ENCODE measurements around the gene RNFT2. TPM values are rescaled to one million over a fixed set of nuclear protein-coding genes. Genes with fewer than 3 reads are reported as not detected.

RNFT2 gene
- total RNA-seq, 1 experiment from 2014 or later, result 29.5 TPM

DNA sequence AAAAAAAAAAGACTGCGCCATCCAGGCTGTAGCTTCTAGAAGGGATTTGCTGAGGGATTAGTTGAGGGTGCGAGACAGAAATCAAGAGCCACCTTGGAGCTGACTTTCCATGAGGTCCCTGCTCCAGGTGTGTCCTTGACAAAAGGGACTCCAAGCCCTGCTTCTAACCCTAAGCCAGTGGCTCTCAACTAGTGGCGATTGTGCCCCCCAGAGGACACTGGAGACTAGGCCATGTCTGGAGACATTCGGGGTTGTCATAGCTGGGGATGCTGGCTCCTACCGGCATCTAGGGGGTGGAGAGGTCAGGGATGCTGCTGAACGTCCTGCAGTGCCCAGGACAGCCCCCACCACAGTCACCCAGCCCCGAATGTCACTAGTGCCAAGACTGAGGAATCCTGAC is 40.8 kb upstream of the RNFT2 start:
- no peaks in the 10 kb centered on the region for H3K9me3 ChIP-seq (ENCODE audit: control insufficient read depth, low read depth, low read length)
- Mint-ChIP-seq H3K27ac (no peak overlapping the region), H3K27me3 (ENCODE audit: low read depth) (peaks cover 16% of the 10 kb centered on the region), H3K4me1 (peaks cover 22 to 27% of the 10 kb centered on the region in 2 experiments), H3K36me3 (ENCODE audit: insufficient read depth in 1 of 3, low read depth in 3 of 3) (peaks cover 0 to 4% (median 0%) of the 10 kb centered on the region in 3 experiments; a peak in 1 of 7 replicates), H3K4me3 (no peak overlapping the region), H3K9me3 (no peaks in the 10 kb centered on the region; a peak in 1 of 5 replicates)
- H3K4ac ChIP-seq (ENCODE audit: low read depth, low read length), result no peak overlapping the region
- no peak overlapping the region for H2AK5ac ChIP-seq (ENCODE audit: insufficient read length, low read length)
- no peak overlapping the region for H2AFZ ChIP-seq (ENCODE audit: low read length)
- no peak overlapping the region for H3K14ac ChIP-seq (ENCODE audit: insufficient read depth, low read length)
- no peak overlapping the region for H3K27ac ChIP-seq (ENCODE audit: insufficient read length, low read depth, low read length)
- no peak overlapping the region for H4K8ac ChIP-seq (replicated peaks; ENCODE audit: insufficient read length, low read depth, low read length)
- DNase-seq, result peak; percentile 82
- H2BK20ac ChIP-seq (ENCODE audit: low read depth, low read length, poor library complexity, severe bottlenecking), result no peak overlapping the region
- no peak overlapping the region for H3K4me2 ChIP-seq (ENCODE audit: insufficient read depth, insufficient read length, low read length)
- no peak overlapping the region for H3K9ac ChIP-seq (ENCODE audit: extremely low read depth, insufficient read length, low read length)
- no peak overlapping the region for H4K91ac ChIP-seq (ENCODE audit: insufficient read length, low read depth, low read length)
- H2BK120ac ChIP-seq (ENCODE audit: low read depth, low read length, poor library complexity, severe bottlenecking), result no peak overlapping the region
- WGBS (ENCODE audit: extremely low coverage, insufficient read length, low lambda C conversion rate), result no CpG with 5 or more reads among the region's 7 CpGs
- no peaks in the 10 kb centered on the region for H4K20me1 ChIP-seq (ENCODE audit: control insufficient read depth, insufficient read depth, insufficient read length)
- no peaks in the 10 kb centered on the region for H3K23me2 ChIP-seq (ENCODE audit: insufficient read length, low read depth, low read length, poor library complexity, severe bottlenecking)
- peak; percentile 65 for TF ChIP-seq CTCF (conservative IDR thresholded peaks at IDR 0.05)
- no peak overlapping the region for H3T11ph ChIP-seq (ENCODE audit: low read length)
- no peak overlapping the region for H2BK15ac ChIP-seq (ENCODE audit: low read depth, low read length)
- no peak overlapping the region for H2BK5ac ChIP-seq (ENCODE audit: insufficient read length, low read length)
- no peak overlapping the region for H3K23ac ChIP-seq (ENCODE audit: insufficient read length, low read depth, low read length)
- H2BK12ac ChIP-seq (ENCODE audit: insufficient read length, low read depth, low read length), result no peak overlapping the region
- H3K18ac ChIP-seq (ENCODE audit: insufficient read length, low read depth, low read length), result no peak overlapping the region
- peaks cover 2% of the 10 kb centered on the region; the same call in 1 of the 2 replicates for H3K4me1 ChIP-seq (ENCODE audit: insufficient read depth, low read length)
- no peaks in the 10 kb centered on the region for H3K79me2 ChIP-seq (ENCODE audit: insufficient read depth, low read length)
- no peak overlapping the region for H3K56ac ChIP-seq (ENCODE audit: insufficient read length, low read depth, low read length)
- H3K79me1 ChIP-seq (ENCODE audit: insufficient read depth, low read depth, low read length, poor library complexity, severe bottlenecking), result no peaks in the 10 kb centered on the region
- no peak overlapping the region for H4K5ac ChIP-seq (ENCODE audit: insufficient read length, low read depth, low read length)
- H3K27me3 ChIP-seq (ENCODE audit: insufficient read depth, low read length), result no peaks in the 10 kb centered on the region

All from H9 (cell line).